Smooth muscle cell of trachea (primary cell): ENCODE measurements around the gene GOLGA8R. TPM values are rescaled to one million over a fixed set of nuclear protein-coding genes. Genes with fewer than 3 reads are reported as not detected.

ENCODE experiments used
- total RNA-seq: library from RNA; depleted of rRNA; stranded (reverse); fragments of >200 nt; gene quantifications from 2 replicates; pipeline ENCODE4 v1.2.1, GENCODE V29; 2014

Gene GOLGA8R, protein sequence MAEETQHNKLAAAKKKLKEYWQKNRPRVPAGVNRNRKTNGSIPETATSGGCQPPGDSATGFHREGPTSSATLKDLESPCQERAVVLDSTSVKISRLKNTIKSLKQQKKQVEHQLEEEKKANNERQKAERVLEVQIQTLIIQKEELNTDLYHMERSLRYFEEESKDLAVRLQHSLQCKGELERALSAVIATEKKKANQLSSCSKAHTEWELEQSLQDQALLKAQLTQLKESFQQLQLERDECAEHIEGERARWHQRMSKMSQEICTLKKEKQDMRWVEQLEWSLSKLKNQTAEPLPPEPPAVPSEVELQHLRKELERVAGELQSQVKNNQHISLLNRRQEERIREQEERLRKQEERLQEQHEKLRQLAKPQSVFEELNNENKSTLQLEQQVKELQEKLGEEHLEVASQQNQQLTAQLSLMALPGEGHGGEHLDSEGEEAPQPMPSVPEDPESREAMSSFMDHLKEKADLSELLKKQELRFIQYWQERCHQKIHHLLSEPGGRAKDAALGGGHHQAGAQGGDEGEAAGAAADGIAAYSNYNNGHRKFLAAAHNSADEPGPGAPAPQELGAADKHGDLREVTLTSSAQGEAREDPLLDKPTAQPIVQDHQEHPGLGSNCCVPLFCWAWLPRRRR
- total RNA-seq = 3.6 and 3.9 TPM in 2 replicates

DNA sequence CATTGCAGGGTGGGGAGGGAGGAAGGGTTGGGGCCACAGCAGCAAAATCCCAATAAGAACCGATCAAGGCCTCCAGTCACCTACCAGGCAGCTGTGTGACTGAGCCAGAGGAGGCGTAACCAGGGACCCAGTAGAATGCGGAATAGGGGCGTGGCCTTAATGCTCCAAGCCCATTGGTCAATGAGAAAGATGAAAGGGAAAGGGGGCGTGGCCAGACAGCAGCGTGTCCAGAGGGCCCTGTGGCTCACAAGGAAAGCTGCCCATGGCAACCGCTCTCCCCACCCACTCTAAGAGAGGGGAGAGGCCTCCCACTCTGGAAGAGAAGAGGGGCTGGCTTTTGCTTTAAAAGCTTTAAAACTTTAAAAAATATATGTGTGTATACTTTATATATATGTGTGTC is at the start of gene GOLGA8R:
TSS of gene GOLGA8R (minus strand) at position 101 of the 400 bp plus-strand sequence. CDS start at position 3, 98 bp downstream.

DNA sequence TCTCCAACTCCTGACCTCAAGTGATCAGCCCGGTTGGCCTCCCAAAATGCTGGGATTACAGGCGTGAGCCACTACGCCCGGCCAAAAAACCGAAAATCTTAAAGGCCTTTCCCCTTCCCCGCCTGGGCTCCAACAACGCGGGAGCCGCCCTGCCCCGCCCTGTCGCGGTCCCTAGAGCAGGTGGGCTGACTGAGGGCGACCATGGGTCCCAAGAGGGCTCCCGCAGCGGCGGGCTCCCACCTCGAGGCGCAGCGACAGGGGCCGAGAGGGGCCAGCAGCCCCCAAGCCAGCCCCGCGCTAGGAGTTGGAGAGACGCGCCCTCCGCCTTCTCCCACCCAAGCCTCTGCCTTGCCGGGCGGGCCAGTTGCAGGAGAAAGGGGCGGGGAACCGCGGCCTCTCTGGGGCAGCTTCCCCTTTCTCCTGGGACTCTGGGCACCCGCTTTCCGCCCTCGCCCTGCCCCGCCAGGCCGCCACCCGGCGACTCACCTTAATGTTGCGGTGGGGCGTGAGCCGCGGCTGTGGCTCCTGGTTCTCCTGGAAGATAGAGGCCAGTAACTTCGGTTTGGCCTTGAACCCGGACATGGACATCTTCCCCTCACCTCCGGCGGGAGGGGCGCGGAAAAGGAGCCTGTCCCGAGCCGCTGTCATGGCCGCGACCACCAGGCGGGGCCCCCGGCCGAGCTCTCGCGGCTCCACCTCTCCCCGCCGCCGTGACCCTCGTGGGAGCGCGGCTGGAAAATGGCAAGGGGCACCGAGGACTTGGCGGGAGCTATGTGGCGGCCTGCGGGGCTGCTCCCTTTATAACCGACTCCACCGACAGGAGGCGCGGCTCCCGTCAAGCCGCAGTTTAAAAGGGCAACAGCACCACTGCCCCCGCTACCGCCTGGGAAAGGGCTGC is 21.0 kb downstream of the GOLGA8R start, which contains the start of gene CHRFAM7A:
TSS of gene CHRFAM7A (minus strand) at position 775 of the 898 bp plus-strand sequence. CDS start 10,189 bp downstream, outside the sequence.

Other genes with a start within 250 kb of the GOLGA8R start
- gene CHRFAM7A, start 20.7 kb downstream of the GOLGA8R start, total RNA-seq = under 0.01 and 0.17 TPM in 2 replicates
- gene GOLGA8Q, start 137.8 kb upstream of the GOLGA8R start, total RNA-seq = 1.5 and 2.6 TPM in 2 replicates
- gene GOLGA8H, start 189.8 kb upstream of the GOLGA8R start, total RNA-seq = 0.17 and 0.44 TPM in 2 replicates